Effector CD8-positive, alpha-beta T cell (primary cell): ENCODE measurements around the gene VWA1.

Experiments
- DNase-seq: peaks from one replicate; lab custom pipeline; 2025; lab: John Stamatoyannopoulos, UW
- total RNA-seq, 4 experiments: gene quantifications; one replicate each; lab custom pipeline; 2026; lab: John Stamatoyannopoulos, UW

Gene VWA1, protein sequence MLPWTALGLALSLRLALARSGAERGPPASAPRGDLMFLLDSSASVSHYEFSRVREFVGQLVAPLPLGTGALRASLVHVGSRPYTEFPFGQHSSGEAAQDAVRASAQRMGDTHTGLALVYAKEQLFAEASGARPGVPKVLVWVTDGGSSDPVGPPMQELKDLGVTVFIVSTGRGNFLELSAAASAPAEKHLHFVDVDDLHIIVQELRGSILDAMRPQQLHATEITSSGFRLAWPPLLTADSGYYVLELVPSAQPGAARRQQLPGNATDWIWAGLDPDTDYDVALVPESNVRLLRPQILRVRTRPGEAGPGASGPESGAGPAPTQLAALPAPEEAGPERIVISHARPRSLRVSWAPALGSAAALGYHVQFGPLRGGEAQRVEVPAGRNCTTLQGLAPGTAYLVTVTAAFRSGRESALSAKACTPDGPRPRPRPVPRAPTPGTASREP
- total RNA-seq: 0 to 0.39 (median 0.13) reads per million in 4 experiments

- peak; percentile 47 for DNase-seq
Measured at GRCh38 chr1:1435106-1435903, at the start of gene VWA1. Gene VWA1, plus strand, starts transcription at chr1:1435690. Its CDS starts 59 bp downstream, at chr1:1435749.

GRCh38 chr1:1385931-1386330, 49.6 kb upstream of the VWA1 start:
- no peak for DNase-seq

DNA sequence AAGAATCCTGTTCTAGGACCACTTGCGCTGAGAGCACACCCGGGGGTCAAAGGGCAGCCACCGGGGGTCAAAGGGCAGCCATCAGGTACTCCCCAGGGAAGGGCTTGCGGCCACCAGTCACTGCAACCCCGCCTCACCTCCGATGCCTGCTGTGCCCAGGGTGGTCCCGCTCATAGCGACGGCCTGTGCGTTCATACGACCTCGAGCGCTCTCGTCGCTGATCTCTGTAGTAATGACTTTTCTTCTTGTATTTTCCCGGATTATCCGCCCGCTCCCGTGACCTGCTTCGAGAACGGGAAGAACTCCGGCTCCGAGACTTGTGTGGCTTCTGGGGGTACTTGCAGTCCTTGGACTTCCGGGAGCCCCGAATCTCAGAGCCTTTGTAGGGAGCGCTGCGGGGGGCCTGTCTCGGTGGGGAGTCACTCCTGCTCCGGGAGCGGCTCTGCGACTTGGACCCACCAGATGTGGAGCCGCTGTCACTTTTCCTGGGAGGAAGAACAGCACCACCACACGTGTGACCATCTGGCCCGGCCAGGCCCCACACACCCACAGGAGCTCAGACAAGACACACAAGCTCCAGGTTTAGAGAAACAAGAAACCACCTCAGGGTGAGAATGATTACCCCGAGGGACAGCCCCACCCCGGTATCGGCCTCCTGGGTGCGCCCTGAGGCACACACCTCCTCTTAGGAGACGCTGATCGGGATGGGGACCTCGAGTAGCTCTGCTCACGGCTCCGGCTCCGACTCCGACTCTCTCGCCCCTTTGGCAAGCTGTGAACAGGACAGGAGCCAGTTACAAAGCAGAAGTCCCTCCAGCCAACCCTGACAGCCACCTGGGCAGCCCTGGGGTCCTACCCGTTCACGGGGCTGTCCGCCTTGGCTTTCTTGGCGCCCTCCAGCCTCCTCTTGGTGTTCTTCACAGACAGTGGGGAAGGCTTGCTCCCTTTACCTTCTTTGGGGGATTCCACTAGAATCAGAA, 48.1 kb upstream of the VWA1 start:
- DNase-seq: no peak

- DNase-seq: no peak
Measured at GRCh38 chr1:1388078-1388472, 47.4 kb upstream of the VWA1 start.

DNA sequence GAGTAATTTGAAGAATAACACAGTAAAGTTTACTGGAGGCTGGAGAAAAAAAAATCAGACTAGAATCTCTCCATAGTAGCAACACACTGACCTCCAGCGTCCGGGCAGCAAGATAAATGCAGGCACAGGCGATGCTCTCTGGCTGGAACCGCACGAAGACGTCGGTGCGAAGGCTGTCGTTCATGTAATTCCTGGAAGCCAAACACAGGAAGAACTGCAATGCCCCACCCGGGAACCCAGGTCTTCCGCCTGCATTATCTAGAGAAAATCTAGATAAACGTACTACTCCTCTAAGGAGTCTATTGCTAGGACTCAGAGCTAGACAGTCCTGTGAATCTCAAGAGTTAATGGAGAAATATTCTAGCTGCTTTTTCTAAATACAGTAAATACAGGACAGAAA, 44.8 kb upstream of the VWA1 start:
- no peak for DNase-seq

DNA sequence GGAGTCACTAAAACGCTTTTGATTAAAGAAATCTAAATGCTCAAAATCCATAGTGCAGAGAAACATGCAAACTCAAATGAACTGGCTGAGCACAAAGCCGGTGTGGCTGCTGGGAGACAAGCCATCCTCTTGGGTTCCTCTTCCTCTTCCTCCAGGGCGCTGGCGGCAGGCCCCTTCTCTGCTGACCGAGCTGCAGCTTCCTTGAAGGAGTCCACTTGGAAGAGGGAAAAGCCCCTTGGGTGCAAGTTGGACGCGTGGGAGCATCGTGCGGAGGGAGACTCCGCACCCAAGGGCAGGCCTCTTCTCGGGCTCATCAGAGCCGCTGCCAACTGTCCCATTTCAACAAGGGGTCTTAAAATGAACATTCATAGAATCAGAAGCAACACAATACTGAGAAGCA, 44.3 kb upstream of the VWA1 start:
- no peak for DNase-seq

- DNase-seq: no peak
Measured at GRCh38 chr1:1393014-1393413, 42.5 kb upstream of the VWA1 start.

DNA sequence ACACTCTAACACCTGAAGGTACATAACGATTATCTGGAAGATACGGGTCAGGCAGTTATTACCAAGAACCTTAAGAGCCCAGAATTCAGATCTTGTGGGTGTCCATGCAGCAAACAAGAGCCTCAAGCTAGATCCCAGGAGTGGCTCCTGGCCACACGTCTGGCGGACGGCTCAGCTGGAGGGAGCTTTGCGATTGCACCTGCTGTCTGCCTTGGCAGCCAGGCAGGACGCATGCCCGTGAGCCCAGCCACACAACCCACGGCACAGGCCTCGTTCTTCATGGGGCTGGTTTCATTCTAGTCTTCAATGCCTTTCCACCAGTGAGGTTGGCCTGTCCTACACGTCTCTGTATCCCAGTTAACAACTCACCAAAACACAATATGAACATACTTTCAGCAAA, 42.1 kb upstream of the VWA1 start:
- no peak for DNase-seq

- no peak for DNase-seq
Measured at GRCh38 chr1:1394116-1394515, 41.4 kb upstream of the VWA1 start.

GRCh38 chr1:1395166-1395565, 40.3 kb upstream of the VWA1 start:
- no peak for DNase-seq

DNA sequence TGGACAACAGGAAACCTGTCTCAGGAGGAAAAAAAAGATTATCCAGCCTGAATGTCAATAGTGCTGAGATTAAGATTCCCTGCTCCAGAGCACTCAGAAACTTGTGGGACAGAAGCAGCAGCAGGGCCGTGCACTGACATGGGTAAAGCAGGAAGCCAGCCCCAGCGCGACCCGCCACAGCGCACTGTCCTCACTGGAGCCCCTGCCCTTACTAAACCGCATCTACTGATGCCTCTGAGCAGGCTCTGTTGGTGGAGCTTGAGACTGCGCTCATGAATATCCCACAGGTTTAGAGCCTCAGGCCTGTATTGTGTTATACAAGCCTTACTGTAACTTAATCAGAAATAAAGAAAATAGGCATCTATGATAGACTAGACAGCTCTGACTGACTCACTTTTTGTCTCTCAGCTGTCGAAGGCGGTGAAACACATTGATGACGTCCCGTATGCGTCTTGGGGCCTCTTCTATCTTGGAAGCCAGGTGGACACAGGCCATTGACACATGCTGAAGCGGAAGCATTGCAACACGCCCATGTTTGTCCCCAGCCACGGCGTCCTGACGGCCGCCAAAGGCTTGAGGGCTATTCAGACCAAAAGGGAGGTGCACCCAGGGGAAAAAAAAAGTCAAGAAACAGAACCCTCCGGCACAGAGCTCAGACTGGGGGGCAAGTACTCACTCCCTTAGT, 37.5 kb upstream of the VWA1 start:
- no peak for DNase-seq

GRCh38 chr1:1398677-1399186, 36.8 kb upstream of the VWA1 start:
- no peak for DNase-seq

- DNase-seq: peak; percentile 98
Measured at GRCh38 chr1:1399187-1399871, 36.2 kb upstream of the VWA1 start, which contains the start of gene CCNL2. Gene CCNL2, minus strand, starts transcription at chr1:1399335. Its CDS starts 29 bp downstream, at chr1:1399306.

DNA sequence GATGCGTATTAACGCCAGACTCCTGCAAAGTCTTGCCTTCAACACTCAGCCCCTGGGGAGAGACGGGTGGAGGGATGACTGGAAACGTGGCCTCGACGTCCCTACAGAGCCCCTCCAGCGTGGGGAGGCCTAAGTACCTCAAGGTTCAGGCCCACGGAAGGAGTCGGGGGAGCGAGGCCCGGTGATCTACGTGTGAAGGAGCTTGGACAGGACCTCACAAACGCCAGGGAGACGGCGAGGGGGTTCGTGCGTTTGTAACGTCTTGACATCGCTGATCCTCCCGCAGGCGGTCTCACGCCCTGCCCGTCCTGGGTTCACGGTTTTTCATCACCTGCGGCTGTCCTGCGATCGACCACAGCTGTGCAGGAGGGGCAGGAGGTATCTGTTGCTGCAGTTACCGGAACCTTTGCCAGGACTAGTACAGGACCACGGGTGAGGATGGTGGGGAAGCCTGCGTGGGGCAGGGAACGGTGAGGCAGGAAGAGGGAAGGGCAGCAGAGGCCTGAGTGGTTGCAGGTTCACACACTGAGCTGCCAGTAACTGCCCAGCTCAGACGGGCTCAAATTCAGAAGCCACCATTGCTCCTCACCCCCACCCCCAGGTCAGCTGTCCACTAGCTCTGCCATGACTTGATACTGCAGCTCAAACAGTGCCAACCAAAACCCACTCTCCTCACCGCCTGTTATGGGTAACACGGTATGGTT, 35.5 kb upstream of the VWA1 start:
- DNase-seq: no peak

GRCh38 chr1:1400576-1401456, 34.7 kb upstream of the VWA1 start:
- no peak for DNase-seq

GRCh38 chr1:1401457-1402010, 34.0 kb upstream of the VWA1 start:
- DNase-seq: no peak

GRCh38 chr1:1402072-1402900, 33.2 kb upstream of the VWA1 start:
- DNase-seq: no peak
